ENCODE measurements around the gene HLA-DOB. TPM values are rescaled to one million over a fixed set of nuclear protein-coding genes. Genes with fewer than 3 reads are reported as not detected.

Gene HLA-DOB
- total and polyA plus RNA-seq, 2 of the 13 experiments (the other 11 are each of a cell fraction or from before 2014, with no cell fraction given) = not detected

- TF ChIP-seq ZXDC (CRISPR knock-in tag; IDR thresholded peaks at IDR 0.05) = no peak
- TF ChIP-seq THRA (CRISPR knock-in tag; IDR thresholded peaks at IDR 0.05; ENCODE audit: borderline replicate concordance) = 0 out of 2 replicates have a peak, but pooled peaks have one; percentile 4
- TF ChIP-seq GATAD1 (CRISPR knock-in tag; IDR thresholded peaks at IDR 0.05) = 0 out of 2 replicates have a peak, but pooled peaks have one; percentile 34
- no peak for TF ChIP-seq ZNF446 (CRISPR knock-in tag; IDR thresholded peaks at IDR 0.05)
- TF ChIP-seq PRMT3 (CRISPR knock-in tag; IDR thresholded peaks at IDR 0.05; ENCODE audit: borderline replicate concordance, low read depth) = no peak
- peak; percentile 88 for TF ChIP-seq KMT2A (CRISPR knock-in tag; IDR thresholded peaks at IDR 0.05)
- no peak; the same call in 1 of the 2 replicates for TF ChIP-seq ZBTB25 (CRISPR knock-in tag; IDR thresholded peaks at IDR 0.05)
- TF ChIP-seq ZFAT (CRISPR knock-in tag; conservative IDR thresholded peaks at IDR 0.05) = no peak
- TF ChIP-seq FUBP1 (CRISPR knock-in tag; IDR thresholded peaks at IDR 0.05; ENCODE audit: borderline replicate concordance) = 0 out of 2 replicates have a peak, but pooled peaks have one; percentile 42
- peak; percentile 69; the same call in 1 of the 2 replicates for TF ChIP-seq DNMT3B (CRISPR knock-in tag; conservative IDR thresholded peaks at IDR 0.05)
- TF ChIP-seq ZNF768 (CRISPR knock-in tag; IDR thresholded peaks at IDR 0.05) = no peak; the same call in 1 of the 2 replicates
- TF ChIP-seq RNF219 (CRISPR knock-in tag; IDR thresholded peaks at IDR 0.05) = no peak
- no peak for TF ChIP-seq MIXL1 (CRISPR knock-in tag; IDR thresholded peaks at IDR 0.05)
- no peak for TF ChIP-seq PCBP1 (IDR thresholded peaks at IDR 0.05; ENCODE audit: borderline replicate concordance, low read depth, low read length)
- no peak for TF ChIP-seq HOXA7 (CRISPR knock-in tag; IDR thresholded peaks at IDR 0.05)
- TF ChIP-seq GMEB2 (CRISPR knock-in tag; IDR thresholded peaks at IDR 0.05; ENCODE audit: low read depth) = no peak
- no peak for TF ChIP-seq EED (CRISPR knock-in tag; IDR thresholded peaks at IDR 0.05)
- TF ChIP-seq ARNT (IDR thresholded peaks at IDR 0.05) = no peak
Observed at GRCh38 chr6:32843979-32844838, 27.4 kb upstream of the HLA-DOB start, which contains the start of gene PSMB8 (continued).

Measured in HepG2 (cell line).